ENCODE data around the gene C5orf34. TPM values are rescaled to one million over a fixed set of nuclear protein-coding genes. Genes with fewer than 3 reads are reported as not detected.

Gene C5orf34
- total and polyA plus RNA-seq, 2 donors (not counting 3 experiments of a cell fraction or from before 2014, with no cell fraction given) = 2.1 to 6.5 TPM

- POLR2A ChIA-PET = interaction anchor here (1.1 kb wide), 1 partner anchor 9 kb away, joined by 5 read pairs; the partner anchor contains the start of gene C5orf34
- Histone ChIP-seq H3K36me3 (ENCODE audit: control insufficient read depth in 2 of 2, extremely low read depth in 1 of 2, insufficient read depth in 2 of 2, low read length in 2 of 2) (peaks cover 8 to 12% of the 10 kb centered on the region in 2 experiments), H3K27ac (ENCODE audit: insufficient read depth, low read depth, low read length) (no peak overlapping the region), H4K20me1 (replicated peaks; ENCODE audit: control insufficient read depth, extremely low read depth, insufficient read depth, low read length) (no peaks in the 10 kb centered on the region), H3K9me3 (replicated peaks; ENCODE audit: control insufficient read depth, insufficient read depth, low read length) (no peaks in the 10 kb centered on the region), H3K4me2 (ENCODE audit: insufficient read depth, low read length) (no peak overlapping the region), H3K4me1 (ENCODE audit: control insufficient read depth, extremely low read depth, insufficient read depth, low read length) (no peaks in the 10 kb centered on the region), H3K4me3 (replicated peaks in 1 of 3; ENCODE audit: insufficient read depth in 1 of 3, low read depth in 1 of 3, low read length in 3 of 3) (no peak overlapping the region), H3K9me1 (replicated peaks; ENCODE audit: control insufficient read depth, extremely low read depth, insufficient read depth, low read length) (no peaks in the 10 kb centered on the region), H3K9ac (replicated peaks; ENCODE audit: extremely low read depth, insufficient read depth, low read length) (no peak overlapping the region), H3K27me3 (ENCODE audit: control insufficient read depth in 2 of 2, insufficient read depth in 2 of 2, low read length in 2 of 2) (no peaks in the 10 kb centered on the region), H2AFZ (ENCODE audit: low read depth, low read length) (no peak overlapping the region), H3K79me2 (ENCODE audit: control insufficient read depth, insufficient read depth, low read length) (no peaks in the 10 kb centered on the region)
- TF ChIP-seq JUN (IDR thresholded peaks at IDR 0.05; ENCODE audit: borderline replicate concordance, insufficient read depth, insufficient read length, low read depth) (no peak), GATA2 (IDR thresholded peaks at IDR 0.05; ENCODE audit: insufficient read depth, insufficient read length, low read depth, low read length) (no peak), MAX (IDR thresholded peaks at IDR 0.05; ENCODE audit: insufficient read depth, insufficient read length) (no peak)
- intact Hi-C loops (cut with micrococcal nuclease) (no loop called here), dilution Hi-C loops (cut with MboI; ENCODE audit: extremely low pct_ligation_motif_present, low sequenced_read_pairs) (no loop called here)
- no peak for DNase-seq (ENCODE audit: low read depth, low spot score)
- CTCF ChIA-PET = interaction anchor here (3.5 kb wide), 1 partner anchor 39 kb away, joined by 13 read pairs; the partner anchor contains the start of gene TMEM267
- FAIRE-seq = no peak
- no TSS peak for BruUV-seq (replicated peaks)
Measured at GRCh38 chr5:43523662-43524072, 8.7 kb upstream of the C5orf34 start.

- Histone ChIP-seq H4K20me1 (replicated peaks; ENCODE audit: control insufficient read depth, extremely low read depth, insufficient read depth, low read length) (no peaks in the 10 kb centered on the region), H3K9me3 (replicated peaks; ENCODE audit: control insufficient read depth, insufficient read depth, low read length) (no peaks in the 10 kb centered on the region), H3K27me3 (ENCODE audit: control insufficient read depth in 2 of 2, insufficient read depth in 2 of 2, low read length in 2 of 2) (no peaks in the 10 kb centered on the region), H3K79me2 (ENCODE audit: control insufficient read depth, insufficient read depth, low read length) (no peaks in the 10 kb centered on the region), H3K27ac (ENCODE audit: insufficient read depth, low read depth, low read length) (no peak overlapping the region), H3K9ac (replicated peaks; ENCODE audit: extremely low read depth, insufficient read depth, low read length) (no peak overlapping the region), H3K4me3 (replicated peaks in 1 of 3; ENCODE audit: insufficient read depth in 1 of 3, low read depth in 1 of 3, low read length in 3 of 3) (no peak overlapping the region), H3K4me1 (ENCODE audit: control insufficient read depth, extremely low read depth, insufficient read depth, low read length) (peaks cover under 1% of the 10 kb centered on the region), H3K36me3 (ENCODE audit: control insufficient read depth in 2 of 2, extremely low read depth in 1 of 2, insufficient read depth in 2 of 2, low read length in 2 of 2) (peaks cover 5 to 7% of the 10 kb centered on the region in 2 experiments), H2AFZ (ENCODE audit: low read depth, low read length) (no peak overlapping the region), H3K9me1 (replicated peaks; ENCODE audit: control insufficient read depth, extremely low read depth, insufficient read depth, low read length) (no peaks in the 10 kb centered on the region), H3K4me2 (ENCODE audit: insufficient read depth, low read length) (no peak overlapping the region)
- ChIA-PET POLR2A (no interaction called here), CTCF (no interaction called here)
- TF ChIP-seq POLR2AphosphoS5 (IDR thresholded peaks at IDR 0.05; ENCODE audit: insufficient read depth, low read depth, low read length) = no peak
- TF ChIP-seq EZH2 (IDR thresholded peaks at IDR 0.05; ENCODE audit: borderline replicate concordance, low read depth, low read length, severe bottlenecking) = no peak
- TF ChIP-seq FOS (IDR thresholded peaks at IDR 0.05; ENCODE audit: borderline replicate concordance, insufficient read depth, low read length) = no peak
- TF ChIP-seq CTCF (IDR thresholded peaks at IDR 0.05; ENCODE audit: extremely low read depth in 1 of 2, insufficient read depth in 1 of 2, low read depth in 1 of 2, low read length in 2 of 2) = no peak
- no peak for TF ChIP-seq POLR2A (IDR thresholded peaks at IDR 0.05; ENCODE audit: low read depth, low read length)
- intact Hi-C loops (cut with micrococcal nuclease) (no loop called here), dilution Hi-C loops (cut with MboI; ENCODE audit: extremely low pct_ligation_motif_present, low sequenced_read_pairs) (no loop called here)
- DNase-seq (ENCODE audit: low read depth, low spot score) (no peak), FAIRE-seq (no peak)
- BruUV-seq (replicated peaks) = no TSS peak
Measured at GRCh38 chr5:43520615-43521014, 5.7 kb upstream of the C5orf34 start.
